Choroid plexus epithelial cell (primary cell): Measurements from ENCODE around the gene C2orf76.
"Not testable (repeated sequence)": the region's sequence is repeated elsewhere in the genome, so short reads cannot be mapped to it uniquely, and the experiment has no call there.

Experiments used
- DNase-seq: peaks from one replicate; pipeline ENCODE4 v3.0.0-alpha.2; 2010; ENCODE audit warnings: low read depth
- H3K4me3 ChIP-seq: 2 replicates; pipeline ENCODE4 v1.5.1; 2011; ENCODE audit warnings: low read depth, mild to moderate bottlenecking, control low read depth, low read length, moderate library complexity
- TF ChIP-seq, protein P1 (sequence below): conservative IDR thresholded peaks from 2 replicates; pipeline ENCODE4 v1.5.1; 2011; ENCODE audit warnings: low read depth, mild to moderate bottlenecking, control low read depth, inconsistent platforms, low read length, moderate library complexity

C2orf76 gene

DNA sequence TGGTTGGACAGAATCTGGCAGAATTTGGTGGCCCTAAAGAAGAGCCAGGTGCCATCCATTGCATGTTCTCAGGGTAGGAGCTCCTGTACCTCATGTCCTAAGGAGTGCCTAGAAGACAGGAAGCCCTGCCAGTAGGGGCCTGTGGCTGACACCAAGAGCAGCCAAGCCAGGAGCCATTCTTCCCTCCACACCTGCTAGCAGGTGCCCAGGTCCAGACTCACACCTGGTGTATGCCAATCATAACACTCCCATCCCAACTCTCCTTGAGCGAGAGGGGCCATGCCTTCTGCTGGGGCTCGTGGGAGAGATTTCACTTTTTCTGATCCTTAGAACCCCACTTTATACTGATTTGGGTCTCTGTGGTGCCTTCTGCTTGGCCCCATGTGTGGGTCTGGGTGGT lies 38.5 kb upstream of the C2orf76 start:
- TF ChIP-seq, protein P1, sequence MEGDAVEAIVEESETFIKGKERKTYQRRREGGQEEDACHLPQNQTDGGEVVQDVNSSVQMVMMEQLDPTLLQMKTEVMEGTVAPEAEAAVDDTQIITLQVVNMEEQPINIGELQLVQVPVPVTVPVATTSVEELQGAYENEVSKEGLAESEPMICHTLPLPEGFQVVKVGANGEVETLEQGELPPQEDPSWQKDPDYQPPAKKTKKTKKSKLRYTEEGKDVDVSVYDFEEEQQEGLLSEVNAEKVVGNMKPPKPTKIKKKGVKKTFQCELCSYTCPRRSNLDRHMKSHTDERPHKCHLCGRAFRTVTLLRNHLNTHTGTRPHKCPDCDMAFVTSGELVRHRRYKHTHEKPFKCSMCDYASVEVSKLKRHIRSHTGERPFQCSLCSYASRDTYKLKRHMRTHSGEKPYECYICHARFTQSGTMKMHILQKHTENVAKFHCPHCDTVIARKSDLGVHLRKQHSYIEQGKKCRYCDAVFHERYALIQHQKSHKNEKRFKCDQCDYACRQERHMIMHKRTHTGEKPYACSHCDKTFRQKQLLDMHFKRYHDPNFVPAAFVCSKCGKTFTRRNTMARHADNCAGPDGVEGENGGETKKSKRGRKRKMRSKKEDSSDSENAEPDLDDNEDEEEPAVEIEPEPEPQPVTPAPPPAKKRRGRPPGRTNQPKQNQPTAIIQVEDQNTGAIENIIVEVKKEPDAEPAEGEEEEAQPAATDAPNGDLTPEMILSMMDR, result no peak
- no peak overlapping the region for H3K4me3 ChIP-seq
- DNase-seq, result no peak

GRCh38 chr2:119403618-119404017 lies 37.0 kb upstream of the C2orf76 start:
- not testable (repeated sequence) for H3K4me3 ChIP-seq, DNase-seq

GRCh38 chr2:119402645-119403560 lies 36.3 kb upstream of the C2orf76 start:
- TF ChIP-seq, protein P1, result no peak
- no peak overlapping the region for H3K4me3 ChIP-seq
- DNase-seq, result no peak

- no peak for DNase-seq
- no peak overlapping the region for H3K4me3 ChIP-seq
- TF ChIP-seq, protein P1, result no peak
These were observed 35.5 kb upstream of the C2orf76 start for GRCh38 chr2:119402106-119402505.

GRCh38 chr2:119397196-119397595 lies 30.6 kb upstream of the C2orf76 start:
- DNase-seq, result no peak
- H3K4me3 ChIP-seq, result no peak overlapping the region
- TF ChIP-seq, protein P1, result no peak

- H3K4me3 ChIP-seq, result no peak overlapping the region
- TF ChIP-seq, protein P1, result no peak
- no peak for DNase-seq
These were observed 27.5 kb upstream of the C2orf76 start for GRCh38 chr2:119393971-119394748.

GRCh38 chr2:119389615-119390306 lies 23.1 kb upstream of the C2orf76 start:
- no peak overlapping the region for H3K4me3 ChIP-seq
- DNase-seq, result peak; percentile 65
- TF ChIP-seq, protein P1, result no peak
